HG03354 (cell line): ENCODE measurements around the gene CHST4.
"Not testable (repeated sequence)": the region's sequence is repeated elsewhere in the genome, so short reads cannot be mapped to it uniquely, and the experiment has no call there.

Experiments used
- ATAC-seq: cut with Tn5 transposase; IDR thresholded peaks from one replicate; pipeline ENCODE4 v1.9.1; 2021; ENCODE audit warnings: mild to moderate bottlenecking; ENCODE audit not compliant: unreplicated experiment, poor library complexity, severe bottlenecking

CHST4 gene

GRCh38 chr16:71567931-71568330, 41.7 kb downstream of the CHST4 start:
- no peak for ATAC-seq

GRCh38 chr16:71568551-71568950, 42.3 kb downstream of the CHST4 start:
- no peak for ATAC-seq

GRCh38 chr16:71569621-71570020, 43.4 kb downstream of the CHST4 start:
- no peak for ATAC-seq

DNA sequence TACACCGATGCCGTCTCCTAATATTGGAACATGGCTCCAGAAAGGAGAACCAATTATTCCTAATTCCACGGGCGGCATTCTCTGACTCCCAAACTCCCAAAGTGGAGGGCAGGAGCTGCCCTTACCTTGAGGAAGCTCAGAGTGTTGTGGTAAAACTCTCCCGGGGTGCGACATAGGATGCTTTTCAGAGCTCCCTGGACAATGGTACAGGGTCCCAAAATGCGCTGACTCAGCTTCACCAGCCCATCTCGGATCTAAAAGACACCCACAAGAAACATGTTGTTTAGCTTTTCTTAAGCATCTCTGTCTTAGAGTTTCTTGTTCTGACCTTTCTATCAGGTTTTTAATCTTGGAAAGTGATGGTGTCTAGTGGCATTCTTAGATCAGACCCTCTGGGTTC, 43.9 kb downstream of the CHST4 start:
- ATAC-seq, result no peak

- ATAC-seq, result no peak
Observed at GRCh38 chr16:71572497-71573116, 46.4 kb downstream of the CHST4 start.

DNA sequence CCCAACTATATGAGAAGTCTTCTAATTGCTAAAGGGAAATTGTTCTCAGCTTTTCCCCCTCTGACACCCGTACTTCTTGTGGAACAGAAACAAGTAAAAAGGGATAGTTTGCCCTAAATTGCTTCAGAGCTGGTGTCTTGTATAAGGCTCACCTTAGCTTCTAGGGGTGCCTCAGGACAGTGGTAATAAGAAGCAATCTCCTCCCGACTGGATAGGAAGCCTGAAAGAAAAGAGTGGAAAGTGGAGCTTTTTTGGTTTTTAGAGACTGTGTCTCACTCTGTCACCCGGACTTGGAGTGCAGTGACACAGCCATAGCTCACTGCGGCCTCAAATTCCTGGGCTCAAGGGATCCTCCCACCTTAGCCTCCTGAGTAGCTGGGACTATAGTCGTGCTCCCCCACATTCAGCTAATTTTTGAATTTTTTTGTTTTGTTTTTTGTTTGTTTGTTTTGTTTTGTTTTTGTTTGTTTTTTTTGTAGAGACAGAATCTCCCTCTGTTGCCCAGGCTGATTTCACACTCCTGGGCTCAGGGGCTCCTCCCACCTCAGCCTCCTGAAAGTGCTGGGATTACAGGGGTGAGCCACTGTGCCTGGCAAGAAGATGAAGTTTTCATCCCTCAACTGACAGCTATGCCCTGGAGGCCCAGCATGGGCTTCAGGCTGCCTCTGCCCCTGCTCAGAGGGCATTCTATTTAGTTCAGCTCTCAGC, 47.3 kb downstream of the CHST4 start:
- ATAC-seq, result no peak

DNA sequence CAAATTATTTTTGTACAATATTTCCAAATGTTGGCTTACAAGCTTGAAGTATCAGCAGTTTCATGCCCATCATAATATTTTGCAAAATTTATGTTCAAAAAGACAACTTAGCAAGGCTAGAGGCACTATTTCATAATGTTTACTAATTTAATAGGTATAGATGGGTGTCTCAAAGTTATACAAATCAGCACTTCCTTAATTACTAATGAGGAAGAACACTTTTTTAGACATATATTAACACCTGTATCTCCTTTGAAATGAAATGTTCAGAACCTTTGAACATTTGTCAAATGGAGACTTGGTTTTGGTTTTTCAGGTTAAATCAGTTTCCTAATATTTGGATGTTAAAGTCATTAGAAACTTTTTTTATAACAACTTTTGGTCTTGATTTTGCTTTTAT, 48.5 kb downstream of the CHST4 start:
- ATAC-seq, result no peak

GRCh38 chr16:71576971-71577370, 50.7 kb downstream of the CHST4 start, which contains the start of gene TAT:
TSS of gene TAT (minus strand) at chr16:71577092. CDS start at chr16:71576415, 677 bp downstream.
- ATAC-seq, result no peak

GRCh38 chr16:71582553-71582848, 56.3 kb downstream of the CHST4 start:
- not testable (repeated sequence) for ATAC-seq

DNA sequence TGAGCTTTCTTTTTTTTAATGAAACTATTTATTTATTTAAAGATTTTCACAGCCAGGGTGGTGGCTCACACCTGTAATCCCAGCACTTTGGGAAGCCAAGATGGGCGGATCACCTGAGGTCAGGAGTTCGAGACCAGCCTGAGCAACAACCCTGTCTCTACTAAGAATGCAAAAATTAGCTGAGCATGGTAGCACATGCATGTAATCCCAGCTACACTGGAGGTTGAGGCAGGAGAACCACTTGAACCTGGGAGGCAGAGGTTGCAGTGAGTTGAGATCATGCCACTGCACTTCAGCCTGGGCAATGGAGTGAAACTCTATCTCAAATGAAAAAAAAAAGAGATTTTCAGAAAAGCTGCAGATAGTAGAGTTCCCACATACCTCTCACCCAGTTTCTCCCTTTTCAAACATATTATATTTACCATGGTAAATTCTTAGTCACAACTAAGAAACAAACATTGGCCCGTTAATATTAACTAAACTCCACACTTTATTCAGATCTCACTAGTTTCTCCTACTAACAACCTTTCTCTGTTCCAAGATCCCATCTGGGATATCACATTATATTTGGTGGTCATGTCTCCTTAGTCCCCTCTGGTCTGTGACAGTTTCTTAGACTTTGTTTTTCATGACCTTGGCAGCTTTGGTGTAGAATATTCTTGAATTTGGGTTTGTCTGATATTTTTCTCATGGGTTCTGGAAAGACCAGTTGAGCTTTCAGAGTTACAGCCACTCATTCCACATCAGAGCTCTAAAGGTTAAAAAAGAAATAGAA, 58.5 kb downstream of the CHST4 start:
- ATAC-seq, result no peak

GRCh38 chr16:71585318-71585703, 59.1 kb downstream of the CHST4 start:
- no peak for ATAC-seq
